Vagina (tissue), 2 donors: ENCODE results near the gene PLEKHD1.

Source experiments
- CTCF ChIP-seq, 3 experiments: fragments of 450-650 bp in 2 of 3; fragments of 200-600 bp in 1 of 3; sonication (generic) in 1 of 3; IDR thresholded peaks; one replicate each; pipeline ENCODE4 v1.5.1; 2017 to 2019; ENCODE audit warnings: antibody characterized with exemption in 3 of 3, mild to moderate bottlenecking in 2 of 3, moderate library complexity in 2 of 3
- POLR2A ChIP-seq, 2 donors: fragments of 450-650 bp; IDR thresholded peaks; one replicate each; pipeline ENCODE4 v1.6.1; 2017; ENCODE audit warnings: antibody characterized with exemption in 2 of 2, mild to moderate bottlenecking in 2 of 2, moderate library complexity in 2 of 2
- POLR2AphosphoS5 ChIP-seq, 2 donors: sonication (generic); formaldehyde crosslinking; IDR thresholded peaks; one replicate each; pipeline ENCODE4 v1.9.0; 2017; ENCODE audit warnings: antibody characterized with exemption in 2 of 2, mild to moderate bottlenecking in 2 of 2, low read depth in 1 of 2; ENCODE audit not compliant: insufficient read depth in 1 of 2

GRCh38 chr14:69551511-69551910, 67.0 kb downstream of the PLEKHD1 start:
- TF ChIP-seq POLR2AphosphoS5 (IDR thresholded peaks at IDR 0.05; ENCODE audit: insufficient read depth in 1 of 2, low read depth in 1 of 2) (no peak), CTCF (IDR thresholded peaks at IDR 0.05) (no peak), POLR2A (IDR thresholded peaks at IDR 0.05) (no peak)
